ENCODE measurements around the gene RGMB. TPM values are rescaled to one million over a fixed set of nuclear protein-coding genes. Genes with fewer than 3 reads are reported as not detected.

RGMB gene
- polyA plus RNA-seq, 1 of the 3 experiments (the other 2 are of a cell fraction) = 86.7 TPM

DNA sequence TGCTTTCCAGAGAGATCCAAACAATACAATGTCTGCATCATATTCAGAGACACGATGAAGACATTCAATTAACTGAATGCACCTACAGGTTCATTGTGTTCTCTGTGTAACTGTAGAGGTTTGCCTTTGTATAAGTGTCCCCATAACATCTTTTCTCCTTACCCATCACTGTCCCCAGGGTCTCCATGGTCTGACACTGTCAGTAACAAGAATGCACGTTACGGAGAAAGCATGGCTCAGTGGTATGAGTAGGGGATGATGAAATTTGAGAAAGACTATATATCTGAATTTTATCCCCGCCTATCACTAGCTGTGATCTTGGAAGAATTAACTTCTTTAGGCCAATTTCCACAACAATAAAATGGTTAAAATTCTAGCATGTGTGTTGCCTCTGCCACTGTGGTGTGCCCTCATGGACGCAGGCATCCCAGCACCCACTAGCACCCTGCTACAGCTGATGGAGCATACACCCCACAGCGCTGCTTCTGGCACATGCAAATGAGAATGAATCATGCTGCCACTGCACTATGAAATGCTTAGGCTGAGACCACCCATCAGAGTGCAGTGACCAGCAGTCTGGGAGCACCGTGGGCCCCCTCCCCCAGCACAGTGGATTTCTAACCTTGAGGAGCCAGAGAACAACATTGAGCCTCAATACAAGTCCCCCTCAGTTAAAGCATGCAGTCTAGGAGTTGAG lies 54.3 kb downstream of the RGMB start:
- peaks cover 5% of the 10 kb centered on the region for H3F3A ChIP-seq (replicated peaks; ENCODE audit: insufficient read depth)
- no peak overlapping the region for H2AFZ ChIP-seq (ENCODE audit: low read depth)
- DNase-seq = no peak
- POLR2A ChIA-PET = no interaction called here
- H3K9ac ChIP-seq = no peak overlapping the region
- no peaks in the 10 kb centered on the region for H3K4me1 ChIP-seq (ENCODE audit: control insufficient read depth in 1 of 2, insufficient read depth in 2 of 2, low read depth in 1 of 2, low read length in 1 of 2)
- CTCF ChIA-PET = interaction anchor here (1.0 to 1.9 kb wide), 5 partner anchors 10 to 1597 kb away, joined by 3 to 10 read pairs (median 3); no protein-coding TSS in a partner anchor
- H3K4me3 ChIP-seq (ENCODE audit: low read depth in 2 of 2, low read length in 1 of 2) = no peak overlapping the region
- H3K36me3 ChIP-seq (replicated peaks in 1 of 2; ENCODE audit: control insufficient read depth in 1 of 2, insufficient read depth in 2 of 2, low read length in 1 of 2) = no peaks in the 10 kb centered on the region
- H3K4me2 ChIP-seq = no peak overlapping the region
- H3K9me2 ChIP-seq = no peaks in the 10 kb centered on the region
- H3K79me2 ChIP-seq (ENCODE audit: insufficient read depth) = no peaks in the 10 kb centered on the region
- 48% methylated on average over 7 of the region's 7 CpGs for WGBS (ENCODE audit: low lambda C conversion rate)
- no peaks in the 10 kb centered on the region for H3K9me3 ChIP-seq
- TF ChIP-seq POLR2AphosphoS5 (IDR thresholded peaks at IDR 0.05; ENCODE audit: low read depth, low read length) (no peak), MXI1 (IDR thresholded peaks at IDR 0.05; ENCODE audit: low read depth, low read length) (no peak), ELF1 (IDR thresholded peaks at IDR 0.05) (no peak), NRF1 (IDR thresholded peaks at IDR 0.05; ENCODE audit: low read depth, low read length) (no peak), GATA2 (CRISPR knock-in tag; IDR thresholded peaks at IDR 0.05) (no peak), TCF12 (IDR thresholded peaks at IDR 0.05) (no peak), MEF2A (IDR thresholded peaks at IDR 0.05; ENCODE audit: borderline replicate concordance, low read depth) (no peak), RFX5 (IDR thresholded peaks at IDR 0.05; ENCODE audit: low read length) (no peak), EP300 (IDR thresholded peaks at IDR 0.05; ENCODE audit: borderline replicate concordance in 1 of 2, low read depth in 1 of 2, low read length in 1 of 2) (no peak)
- TF ChIP-seq, protein P1, sequence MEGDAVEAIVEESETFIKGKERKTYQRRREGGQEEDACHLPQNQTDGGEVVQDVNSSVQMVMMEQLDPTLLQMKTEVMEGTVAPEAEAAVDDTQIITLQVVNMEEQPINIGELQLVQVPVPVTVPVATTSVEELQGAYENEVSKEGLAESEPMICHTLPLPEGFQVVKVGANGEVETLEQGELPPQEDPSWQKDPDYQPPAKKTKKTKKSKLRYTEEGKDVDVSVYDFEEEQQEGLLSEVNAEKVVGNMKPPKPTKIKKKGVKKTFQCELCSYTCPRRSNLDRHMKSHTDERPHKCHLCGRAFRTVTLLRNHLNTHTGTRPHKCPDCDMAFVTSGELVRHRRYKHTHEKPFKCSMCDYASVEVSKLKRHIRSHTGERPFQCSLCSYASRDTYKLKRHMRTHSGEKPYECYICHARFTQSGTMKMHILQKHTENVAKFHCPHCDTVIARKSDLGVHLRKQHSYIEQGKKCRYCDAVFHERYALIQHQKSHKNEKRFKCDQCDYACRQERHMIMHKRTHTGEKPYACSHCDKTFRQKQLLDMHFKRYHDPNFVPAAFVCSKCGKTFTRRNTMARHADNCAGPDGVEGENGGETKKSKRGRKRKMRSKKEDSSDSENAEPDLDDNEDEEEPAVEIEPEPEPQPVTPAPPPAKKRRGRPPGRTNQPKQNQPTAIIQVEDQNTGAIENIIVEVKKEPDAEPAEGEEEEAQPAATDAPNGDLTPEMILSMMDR (IDR thresholded peaks at IDR 0.05) = no peak
- TF ChIP-seq, protein P2, sequence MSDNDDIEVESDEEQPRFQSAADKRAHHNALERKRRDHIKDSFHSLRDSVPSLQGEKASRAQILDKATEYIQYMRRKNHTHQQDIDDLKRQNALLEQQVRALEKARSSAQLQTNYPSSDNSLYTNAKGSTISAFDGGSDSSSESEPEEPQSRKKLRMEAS (IDR thresholded peaks at IDR 0.05; ENCODE audit: low read depth) = no peak
- TF ChIP-seq, protein P3, sequence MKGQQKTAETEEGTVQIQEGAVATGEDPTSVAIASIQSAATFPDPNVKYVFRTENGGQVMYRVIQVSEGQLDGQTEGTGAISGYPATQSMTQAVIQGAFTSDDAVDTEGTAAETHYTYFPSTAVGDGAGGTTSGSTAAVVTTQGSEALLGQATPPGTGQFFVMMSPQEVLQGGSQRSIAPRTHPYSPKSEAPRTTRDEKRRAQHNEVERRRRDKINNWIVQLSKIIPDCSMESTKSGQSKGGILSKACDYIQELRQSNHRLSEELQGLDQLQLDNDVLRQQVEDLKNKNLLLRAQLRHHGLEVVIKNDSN (IDR thresholded peaks at IDR 0.05; ENCODE audit: borderline replicate concordance, low read depth) = no peak
- H3K27ac ChIP-seq (ENCODE audit: low read depth in 2 of 2, low read length in 1 of 2) = no peak overlapping the region
- no peaks in the 10 kb centered on the region for H3K27me3 ChIP-seq (ENCODE audit: insufficient read depth)
- no peaks in the 10 kb centered on the region for H4K20me1 ChIP-seq (ENCODE audit: insufficient read depth)

DNA sequence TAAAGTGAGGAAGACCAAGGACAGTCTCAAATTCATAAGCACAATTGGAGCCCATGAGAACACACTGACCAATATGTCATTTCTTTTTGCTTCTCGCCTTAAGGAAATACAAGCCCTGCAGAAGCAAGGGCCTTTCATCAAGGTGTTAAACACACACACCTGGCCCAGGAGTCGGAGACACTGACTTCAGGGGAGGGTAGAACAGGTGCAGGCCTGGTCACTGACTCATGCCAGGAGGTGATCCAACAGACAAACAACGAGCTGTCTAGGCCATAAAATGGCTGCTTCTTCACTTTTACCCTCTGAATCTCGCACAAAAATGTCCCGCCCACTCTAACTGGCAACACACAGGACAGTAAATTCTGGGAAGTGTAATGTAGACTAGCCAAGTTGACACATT lies 62.7 kb downstream of the RGMB start:
- CTCF ChIA-PET = interaction anchor here (0.9 kb wide), 1 partner anchor 1605 kb away, joined by 3 read pairs; no protein-coding TSS in a partner anchor

More for the DNA sequence above, 62.7 kb downstream of the RGMB start:
- no peak for TF ChIP-seq FOSL2 (IDR thresholded peaks at IDR 0.05; ENCODE audit: borderline replicate concordance, low read depth)
- TF ChIP-seq POLR2AphosphoS5 (IDR thresholded peaks at IDR 0.05; ENCODE audit: low read depth, low read length) = no peak
- no peak for TF ChIP-seq FOXJ3 (CRISPR knock-in tag; IDR thresholded peaks at IDR 0.05)
- TF ChIP-seq, protein P4, sequence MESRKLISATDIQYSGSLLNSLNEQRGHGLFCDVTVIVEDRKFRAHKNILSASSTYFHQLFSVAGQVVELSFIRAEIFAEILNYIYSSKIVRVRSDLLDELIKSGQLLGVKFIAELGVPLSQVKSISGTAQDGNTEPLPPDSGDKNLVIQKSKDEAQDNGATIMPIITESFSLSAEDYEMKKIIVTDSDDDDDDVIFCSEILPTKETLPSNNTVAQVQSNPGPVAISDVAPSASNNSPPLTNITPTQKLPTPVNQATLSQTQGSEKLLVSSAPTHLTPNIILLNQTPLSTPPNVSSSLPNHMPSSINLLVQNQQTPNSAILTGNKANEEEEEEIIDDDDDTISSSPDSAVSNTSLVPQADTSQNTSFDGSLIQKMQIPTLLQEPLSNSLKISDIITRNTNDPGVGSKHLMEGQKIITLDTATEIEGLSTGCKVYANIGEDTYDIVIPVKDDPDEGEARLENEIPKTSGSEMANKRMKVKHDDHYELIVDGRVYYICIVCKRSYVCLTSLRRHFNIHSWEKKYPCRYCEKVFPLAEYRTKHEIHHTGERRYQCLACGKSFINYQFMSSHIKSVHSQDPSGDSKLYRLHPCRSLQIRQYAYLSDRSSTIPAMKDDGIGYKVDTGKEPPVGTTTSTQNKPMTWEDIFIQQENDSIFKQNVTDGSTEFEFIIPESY (IDR thresholded peaks at IDR 0.05; ENCODE audit: borderline replicate concordance, low read depth) = no peak
- TF ChIP-seq, protein P5, sequence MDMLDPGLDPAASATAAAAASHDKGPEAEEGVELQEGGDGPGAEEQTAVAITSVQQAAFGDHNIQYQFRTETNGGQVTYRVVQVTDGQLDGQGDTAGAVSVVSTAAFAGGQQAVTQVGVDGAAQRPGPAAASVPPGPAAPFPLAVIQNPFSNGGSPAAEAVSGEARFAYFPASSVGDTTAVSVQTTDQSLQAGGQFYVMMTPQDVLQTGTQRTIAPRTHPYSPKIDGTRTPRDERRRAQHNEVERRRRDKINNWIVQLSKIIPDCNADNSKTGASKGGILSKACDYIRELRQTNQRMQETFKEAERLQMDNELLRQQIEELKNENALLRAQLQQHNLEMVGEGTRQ (IDR thresholded peaks at IDR 0.05; ENCODE audit: borderline replicate concordance, low read depth, low read length) = no peak
- TF ChIP-seq TCF12 (IDR thresholded peaks at IDR 0.05) = no peak
- TF ChIP-seq JUND (IDR thresholded peaks at IDR 0.05) = no peak
- no peak for TF ChIP-seq GABPA (IDR thresholded peaks at IDR 0.05; ENCODE audit: low read depth)
- Histone ChIP-seq H3F3A (replicated peaks; ENCODE audit: insufficient read depth) (no peaks in the 10 kb centered on the region), H3K9me2 (no peaks in the 10 kb centered on the region), H3K27ac (ENCODE audit: low read depth in 2 of 2, low read length in 1 of 2) (no peak overlapping the region), H4K20me1 (ENCODE audit: insufficient read depth) (no peaks in the 10 kb centered on the region), H3K4me3 (ENCODE audit: low read depth in 2 of 2, low read length in 1 of 2) (no peak overlapping the region), H3K9me3 (no peaks in the 10 kb centered on the region), H3K4me2 (no peak overlapping the region), H3K4me1 (ENCODE audit: control insufficient read depth in 1 of 2, insufficient read depth in 2 of 2, low read depth in 1 of 2, low read length in 1 of 2) (no peaks in the 10 kb centered on the region; a peak in 1 of 4 replicates), H3K79me2 (ENCODE audit: insufficient read depth) (no peaks in the 10 kb centered on the region), H3K9ac (no peak overlapping the region), H3K36me3 (replicated peaks in 1 of 2; ENCODE audit: control insufficient read depth in 1 of 2, insufficient read depth in 2 of 2, low read length in 1 of 2) (no peaks in the 10 kb centered on the region), H2AFZ (ENCODE audit: low read depth) (no peak overlapping the region), H3K27me3 (ENCODE audit: insufficient read depth) (no peaks in the 10 kb centered on the region)
- 92% methylated on average over 5 of the region's 5 CpGs for WGBS (ENCODE audit: low lambda C conversion rate)
- POLR2A ChIA-PET = no interaction called here
- DNase-seq = no peak
